Mammary epithelial cell (primary cell): ENCODE data around the gene NCKAP5L.

Experiments
- EZH2 ChIP-seq: IDR thresholded peaks from 2 replicates; pipeline ENCODE4 v1.6.1; 2012; ENCODE audit warnings: low read length, inconsistent platforms, borderline replicate concordance
- TF ChIP-seq, protein P1 (sequence below), 2 donors: IDR thresholded peaks in 1 of 2; conservative IDR thresholded peaks in 1 of 2; 2 replicates each; pipeline ENCODE4 v1.5.1; 2011 to 2012; ENCODE audit warnings: inconsistent platforms in 2 of 2, low read length in 2 of 2, mild to moderate bottlenecking in 2 of 2, control low read depth in 1 of 2, low read depth in 1 of 2; ENCODE audit not compliant: insufficient read depth in 1 of 2; ENCODE audit errors: extremely low read depth in 1 of 2

DNA sequence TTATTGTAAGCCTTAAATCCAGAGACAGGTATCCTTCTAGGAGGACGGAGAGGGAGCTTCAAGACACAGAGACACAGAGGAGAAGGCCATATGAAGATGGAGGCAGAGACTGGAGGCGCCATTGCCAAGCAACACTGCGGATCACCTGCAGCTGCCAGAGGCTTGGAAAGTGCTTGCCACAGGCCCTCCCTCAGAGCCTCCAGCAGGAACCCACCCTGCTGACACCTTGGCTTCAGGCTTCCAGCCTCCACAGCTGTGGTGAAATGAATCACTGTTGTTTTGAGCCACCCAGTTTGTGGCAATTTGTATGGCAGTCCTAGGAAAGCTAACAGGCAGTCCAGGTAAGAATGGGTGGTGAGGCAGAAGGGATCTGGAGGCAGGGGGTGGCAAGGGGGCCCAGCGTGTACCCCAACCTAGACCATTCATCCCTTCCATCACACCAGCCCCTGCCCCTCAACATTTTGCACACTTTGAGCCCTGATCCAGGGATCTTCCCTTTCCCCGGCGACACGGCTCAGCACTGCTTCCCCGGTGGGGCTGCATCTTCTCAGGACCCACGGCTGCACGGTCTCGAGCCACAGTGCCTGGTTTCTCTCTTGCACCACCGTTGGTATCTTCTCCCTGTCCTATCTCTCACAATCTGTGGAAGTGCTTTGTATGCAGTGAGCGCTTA lies 37.0 kb upstream of the NCKAP5L start:
- TF ChIP-seq, protein P1, sequence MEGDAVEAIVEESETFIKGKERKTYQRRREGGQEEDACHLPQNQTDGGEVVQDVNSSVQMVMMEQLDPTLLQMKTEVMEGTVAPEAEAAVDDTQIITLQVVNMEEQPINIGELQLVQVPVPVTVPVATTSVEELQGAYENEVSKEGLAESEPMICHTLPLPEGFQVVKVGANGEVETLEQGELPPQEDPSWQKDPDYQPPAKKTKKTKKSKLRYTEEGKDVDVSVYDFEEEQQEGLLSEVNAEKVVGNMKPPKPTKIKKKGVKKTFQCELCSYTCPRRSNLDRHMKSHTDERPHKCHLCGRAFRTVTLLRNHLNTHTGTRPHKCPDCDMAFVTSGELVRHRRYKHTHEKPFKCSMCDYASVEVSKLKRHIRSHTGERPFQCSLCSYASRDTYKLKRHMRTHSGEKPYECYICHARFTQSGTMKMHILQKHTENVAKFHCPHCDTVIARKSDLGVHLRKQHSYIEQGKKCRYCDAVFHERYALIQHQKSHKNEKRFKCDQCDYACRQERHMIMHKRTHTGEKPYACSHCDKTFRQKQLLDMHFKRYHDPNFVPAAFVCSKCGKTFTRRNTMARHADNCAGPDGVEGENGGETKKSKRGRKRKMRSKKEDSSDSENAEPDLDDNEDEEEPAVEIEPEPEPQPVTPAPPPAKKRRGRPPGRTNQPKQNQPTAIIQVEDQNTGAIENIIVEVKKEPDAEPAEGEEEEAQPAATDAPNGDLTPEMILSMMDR (conservative IDR thresholded peaks at IDR 0.05 in 1 of 2, IDR thresholded peaks at IDR 0.05 in 1 of 2; ENCODE audit: extremely low read depth in 1 of 2, insufficient read depth in 1 of 2, low read depth in 1 of 2, low read length in 2 of 2) = no peak
- no peak for TF ChIP-seq EZH2
